NCI-H526 (cell line): ENCODE results near the gene GRIA4.

Experiments
- DNase-seq, 2 experiments: peaks; one replicate each; lab custom pipeline; 2025; lab: John Stamatoyannopoulos, UW

Gene GRIA4

GRCh38 chr11:105918600-105918999, 308.7 kb downstream of the GRIA4 start:
- no peak for DNase-seq

GRCh38 chr11:105923252-105923651, 313.4 kb downstream of the GRIA4 start:
- peak in 1 of 2 experiments; percentile 45 for DNase-seq

DNA sequence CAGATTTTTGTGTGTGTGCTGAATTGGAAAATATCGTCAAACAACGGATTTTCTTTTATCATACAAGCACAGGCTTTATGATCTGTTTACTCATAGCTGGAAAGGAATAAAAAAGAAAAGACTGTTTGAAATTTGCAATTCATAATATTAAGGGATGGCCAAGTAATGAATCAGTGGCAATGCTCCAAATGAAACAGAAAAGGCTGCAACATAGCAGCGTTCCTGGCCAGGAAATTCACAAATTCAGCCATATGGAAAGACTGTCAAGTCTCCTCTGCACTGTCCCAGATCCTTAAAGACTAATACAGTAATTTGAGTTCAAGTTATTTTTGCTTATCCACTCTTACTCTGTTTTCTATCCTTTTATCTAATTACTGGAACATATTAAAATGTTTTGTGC, 313.9 kb downstream of the GRIA4 start:
- peak; percentile 68 to 73 for DNase-seq

- no peak for DNase-seq
Observed at GRCh38 chr11:105929084-105929955, 319.4 kb downstream of the GRIA4 start.

DNA sequence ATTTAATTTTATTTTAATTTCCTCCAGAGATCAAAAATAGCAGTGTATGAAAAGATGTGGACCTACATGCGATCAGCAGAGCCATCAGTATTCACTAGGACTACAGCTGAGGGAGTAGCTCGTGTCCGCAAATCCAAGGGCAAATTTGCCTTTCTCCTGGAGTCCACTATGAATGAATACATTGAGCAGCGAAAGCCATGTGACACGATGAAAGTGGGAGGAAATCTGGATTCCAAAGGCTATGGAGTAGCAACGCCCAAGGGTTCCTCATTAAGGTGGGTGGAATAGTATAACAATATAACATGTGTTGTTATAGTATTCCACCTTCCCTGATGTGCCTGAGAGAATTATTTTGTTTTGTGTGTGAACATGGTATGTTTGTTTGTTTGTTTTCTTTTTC, 323.8 kb downstream of the GRIA4 start:
- DNase-seq = no peak

GRCh38 chr11:105935791-105936190, 325.9 kb downstream of the GRIA4 start:
- DNase-seq = peak; percentile 24 to 57

GRCh38 chr11:105937331-105937730, 327.5 kb downstream of the GRIA4 start:
- no peak for DNase-seq

DNA sequence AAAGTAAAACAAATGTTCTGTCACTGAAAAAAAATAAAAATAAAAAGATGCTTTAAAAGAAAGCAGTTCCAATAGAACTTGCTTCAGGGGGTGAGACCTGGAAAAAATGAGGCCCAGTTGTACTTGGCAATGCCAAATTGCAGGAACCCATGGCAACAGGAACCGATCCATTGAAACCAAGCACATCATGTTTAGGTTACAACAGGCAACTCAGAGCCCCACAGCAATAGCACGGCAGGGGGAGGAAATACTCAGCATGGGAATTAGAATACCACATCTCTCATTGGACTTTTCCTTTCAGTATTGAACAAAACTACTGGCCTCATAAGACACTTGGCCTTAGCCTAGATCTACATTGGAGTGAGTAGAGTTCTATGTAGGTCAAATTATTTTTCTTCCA, 327.9 kb downstream of the GRIA4 start:
- no peak for DNase-seq

DNA sequence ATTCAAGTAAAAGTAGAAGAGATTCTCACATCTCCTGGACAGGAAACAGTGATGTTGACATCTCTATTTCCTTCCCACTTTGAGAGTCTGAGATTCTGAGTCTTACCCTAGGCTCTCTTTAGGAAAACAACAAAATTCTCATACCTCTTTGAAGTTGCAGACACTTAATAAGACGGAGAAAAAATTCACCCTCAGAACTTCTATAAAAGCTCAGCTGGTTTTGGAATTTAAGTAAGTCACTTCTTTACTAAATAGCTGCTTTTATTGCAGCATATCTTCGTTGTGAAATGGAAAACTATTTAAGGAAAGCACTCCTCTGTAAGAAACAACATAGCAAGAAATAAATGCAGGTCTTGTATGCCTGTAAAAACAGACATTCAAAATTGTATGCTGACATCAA, 333.0 kb downstream of the GRIA4 start:
- no peak for DNase-seq

- no peak for DNase-seq
Observed at GRCh38 chr11:105948918-105949590, 339.2 kb downstream of the GRIA4 start.

DNA sequence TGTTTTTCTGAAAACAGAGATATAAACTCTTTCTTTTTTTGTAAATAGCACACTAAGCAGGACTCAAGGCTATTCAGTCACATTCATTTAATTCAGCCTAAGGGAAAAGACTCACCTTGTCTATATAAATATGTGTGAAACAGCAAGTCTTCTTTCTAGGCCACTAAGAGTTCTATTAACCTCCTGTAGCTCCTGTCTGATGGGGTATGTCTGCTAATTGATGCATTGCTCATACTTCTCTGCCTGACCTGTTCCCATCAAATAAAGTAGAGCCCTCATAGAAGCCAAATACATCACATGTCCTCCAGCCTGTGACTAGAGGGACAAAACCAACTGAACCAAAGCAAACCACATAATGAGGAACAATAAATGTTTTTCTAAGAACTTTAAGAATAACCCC, 344.0 kb downstream of the GRIA4 start:
- no peak for DNase-seq

DNA sequence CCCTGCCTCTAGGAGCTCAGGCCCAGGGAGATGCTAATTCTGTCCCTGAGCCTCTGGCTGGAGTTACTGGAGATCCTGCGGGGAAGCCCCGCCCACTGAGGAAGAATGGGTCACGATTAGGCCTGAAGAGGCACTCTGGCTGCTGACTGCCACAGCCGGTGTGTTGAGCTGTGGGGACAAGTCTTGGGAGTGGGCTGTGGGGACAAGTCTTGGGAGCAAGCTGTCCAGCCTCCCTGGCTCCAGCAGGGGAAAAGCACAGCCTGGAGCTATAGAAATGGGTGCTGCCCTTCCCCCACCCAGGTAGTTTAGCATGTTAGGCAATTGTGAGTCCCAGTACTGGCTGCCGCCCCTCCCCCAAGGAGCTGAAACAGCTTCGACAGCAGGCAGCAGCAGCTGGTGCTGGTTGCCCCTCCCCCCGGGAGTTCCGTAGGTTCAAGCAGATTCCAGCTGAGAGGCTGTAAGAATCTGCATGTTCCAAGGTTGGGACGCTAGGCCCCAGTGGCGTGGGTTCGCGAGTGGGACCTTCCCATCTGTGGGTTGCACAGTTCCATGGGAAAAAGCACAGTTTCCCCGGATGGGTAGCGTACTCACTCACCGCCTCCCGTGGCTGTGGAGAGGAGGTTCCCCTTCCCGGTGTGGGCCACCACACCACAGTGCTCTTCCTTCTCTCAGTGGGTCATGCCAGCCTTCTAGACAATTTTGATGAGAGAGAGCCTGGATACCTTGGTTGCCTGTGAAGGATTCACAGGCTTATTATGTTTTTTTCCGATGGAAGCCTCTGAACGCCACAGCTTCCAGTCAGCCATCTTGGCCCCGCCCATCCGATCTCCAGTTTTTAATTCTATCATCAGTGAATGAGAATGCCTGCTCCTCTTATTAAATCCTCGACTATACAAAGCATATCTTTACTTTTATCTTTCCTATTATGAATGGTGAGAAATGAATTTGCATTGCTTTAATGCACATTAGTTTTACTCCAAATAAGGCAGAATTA, 350.7 kb downstream of the GRIA4 start:
- peak; percentile 15 to 59 for DNase-seq

GRCh38 chr11:105968021-105968697, 358.3 kb downstream of the GRIA4 start:
- no peak for DNase-seq

DNA sequence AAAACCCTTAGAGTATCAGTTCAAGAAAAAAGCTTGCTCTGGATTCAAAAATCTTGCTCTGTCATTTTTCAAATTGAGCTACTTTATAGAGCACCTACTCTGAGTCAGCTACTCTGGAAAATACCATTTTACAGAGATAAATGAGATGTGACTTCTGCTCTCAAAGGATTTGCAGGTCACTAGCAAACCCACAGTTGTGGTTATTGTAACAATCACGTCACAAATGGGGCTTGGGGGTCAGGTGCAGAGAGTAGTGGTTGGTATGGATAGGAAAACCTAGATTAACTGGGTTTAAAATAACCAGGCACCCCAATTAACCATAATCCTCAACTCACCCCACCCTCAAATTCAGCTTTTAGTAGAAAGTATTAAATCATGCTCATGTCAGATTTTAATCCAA, 359.9 kb downstream of the GRIA4 start:
- no peak for DNase-seq

DNA sequence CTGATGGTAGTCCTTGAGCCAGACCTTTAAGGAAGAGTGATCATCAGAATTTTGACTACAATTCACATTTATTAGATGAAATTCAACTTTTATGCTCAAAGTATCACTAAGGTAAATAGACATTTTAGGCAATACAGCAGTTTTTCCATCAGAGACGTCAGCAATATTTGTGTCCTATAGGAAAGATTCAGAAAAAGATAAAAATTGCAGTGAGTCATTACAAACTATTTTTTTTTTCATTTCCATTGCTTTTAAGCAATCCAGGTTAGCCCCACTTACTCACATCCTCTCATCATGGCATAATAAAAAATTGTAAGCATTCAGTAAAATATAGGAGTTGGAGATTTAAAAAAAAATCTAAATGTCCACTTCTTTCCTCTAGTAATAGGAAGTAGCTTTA, 365.3 kb downstream of the GRIA4 start:
- DNase-seq = no peak

DNA sequence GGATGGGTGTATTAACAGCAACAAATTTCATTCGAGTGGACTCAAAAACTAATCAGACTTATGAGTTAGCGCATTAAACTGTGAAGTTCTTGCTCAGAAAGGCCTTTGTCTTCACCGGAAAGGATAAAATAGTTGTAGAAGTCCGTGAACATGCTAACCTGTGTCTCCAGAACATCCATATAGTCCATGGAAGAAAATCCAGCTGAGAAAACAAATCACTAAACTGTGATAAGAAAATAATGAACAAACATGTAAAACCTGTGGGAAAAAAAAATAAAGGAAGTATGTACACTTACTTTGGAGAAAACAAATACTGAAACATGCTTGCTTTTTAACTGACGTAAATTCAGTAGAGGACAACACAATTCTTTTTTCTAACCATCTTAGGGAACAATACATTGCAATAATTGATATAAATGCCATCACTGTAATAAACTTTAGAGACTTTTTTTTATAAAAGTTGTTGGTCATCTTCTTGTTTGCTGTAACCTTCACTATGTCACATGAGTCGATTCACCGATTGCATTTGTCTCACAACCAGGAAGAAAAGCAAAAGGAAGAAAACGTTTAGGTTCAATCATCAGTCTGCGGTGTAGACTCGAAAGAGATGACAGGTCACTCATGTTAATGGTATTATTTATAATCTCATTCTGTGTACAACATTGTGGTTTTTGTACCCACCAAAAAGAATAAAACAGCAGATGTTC, 370.3 kb downstream of the GRIA4 start:
- no peak for DNase-seq

DNA sequence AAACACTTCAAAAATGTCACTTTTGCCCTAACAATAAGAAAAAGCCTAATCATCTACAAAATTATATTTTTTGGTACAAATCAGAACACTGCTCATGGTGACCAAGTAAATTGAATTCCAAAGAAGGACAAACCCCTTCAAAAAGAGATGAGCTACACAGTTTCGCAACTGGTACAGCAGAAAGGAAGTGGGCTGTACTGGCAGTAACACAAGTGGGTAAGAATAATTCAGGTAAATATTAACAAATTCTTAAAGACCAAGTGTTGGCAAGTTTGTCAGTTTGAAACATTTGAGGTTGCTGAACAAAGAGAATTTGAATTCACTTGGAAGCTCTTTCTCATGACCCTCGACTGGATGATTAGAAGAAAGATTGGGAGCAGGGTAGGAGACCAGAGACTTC, 376.7 kb downstream of the GRIA4 start:
- no peak for DNase-seq

- DNase-seq = no peak
Observed at GRCh38 chr11:105988197-105988596, 378.3 kb downstream of the GRIA4 start.

DNA sequence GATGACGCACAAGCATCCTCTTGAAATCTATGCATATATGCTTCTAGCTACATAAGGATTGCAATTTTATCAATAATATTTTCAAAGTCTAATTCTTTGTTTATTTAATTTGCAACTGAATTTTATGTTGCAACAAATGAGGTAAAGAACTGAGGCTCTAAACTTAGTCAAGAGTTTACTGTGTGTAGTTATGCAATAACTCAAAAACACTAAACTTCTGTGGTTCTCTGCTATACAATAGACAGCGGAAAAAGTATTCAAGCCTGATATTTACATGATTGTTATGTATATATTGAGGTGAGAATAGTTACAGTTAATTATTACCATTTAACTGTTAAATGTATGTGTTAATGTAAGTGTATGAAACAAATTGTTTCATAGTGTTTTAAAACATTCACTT, 379.3 kb downstream of the GRIA4 start:
- DNase-seq = no peak

- no peak for DNase-seq
Observed at GRCh38 chr11:105991888-105992287, 382.0 kb downstream of the GRIA4 start.
